ENCODE results near the gene EXTL2.

DNA sequence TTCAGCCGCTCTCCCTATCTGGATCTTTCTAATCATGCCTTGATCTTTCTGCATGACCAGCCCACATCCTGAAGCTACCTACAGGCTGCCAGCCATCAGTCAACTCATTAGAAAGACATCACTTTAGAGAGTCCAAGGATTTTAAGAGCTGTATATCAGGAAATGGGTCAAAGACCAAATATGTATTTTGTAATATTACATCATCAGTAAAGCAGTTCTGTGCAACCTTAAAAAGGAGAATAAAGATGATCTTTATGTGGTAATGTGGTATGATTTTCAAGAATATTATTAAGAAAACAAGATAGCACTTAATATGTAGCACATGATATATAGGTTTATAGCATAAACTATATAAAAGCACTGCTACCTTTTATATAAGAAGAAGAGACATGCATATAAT lies 48.9 kb upstream of the EXTL2 start:
- TF ChIP-seq, protein P1, sequence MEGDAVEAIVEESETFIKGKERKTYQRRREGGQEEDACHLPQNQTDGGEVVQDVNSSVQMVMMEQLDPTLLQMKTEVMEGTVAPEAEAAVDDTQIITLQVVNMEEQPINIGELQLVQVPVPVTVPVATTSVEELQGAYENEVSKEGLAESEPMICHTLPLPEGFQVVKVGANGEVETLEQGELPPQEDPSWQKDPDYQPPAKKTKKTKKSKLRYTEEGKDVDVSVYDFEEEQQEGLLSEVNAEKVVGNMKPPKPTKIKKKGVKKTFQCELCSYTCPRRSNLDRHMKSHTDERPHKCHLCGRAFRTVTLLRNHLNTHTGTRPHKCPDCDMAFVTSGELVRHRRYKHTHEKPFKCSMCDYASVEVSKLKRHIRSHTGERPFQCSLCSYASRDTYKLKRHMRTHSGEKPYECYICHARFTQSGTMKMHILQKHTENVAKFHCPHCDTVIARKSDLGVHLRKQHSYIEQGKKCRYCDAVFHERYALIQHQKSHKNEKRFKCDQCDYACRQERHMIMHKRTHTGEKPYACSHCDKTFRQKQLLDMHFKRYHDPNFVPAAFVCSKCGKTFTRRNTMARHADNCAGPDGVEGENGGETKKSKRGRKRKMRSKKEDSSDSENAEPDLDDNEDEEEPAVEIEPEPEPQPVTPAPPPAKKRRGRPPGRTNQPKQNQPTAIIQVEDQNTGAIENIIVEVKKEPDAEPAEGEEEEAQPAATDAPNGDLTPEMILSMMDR (IDR thresholded peaks at IDR 0.05): no peak
- TF ChIP-seq POLR2A (IDR thresholded peaks at IDR 0.05): no peak
